ENCODE measurements around the gene PGAP1. TPM values are rescaled to one million over a fixed set of nuclear protein-coding genes. Genes with fewer than 3 reads are reported as not detected.
A peak's percentile ranks its signal among the peaks of the same experiment; 100 is the strongest.

The PGAP1 gene
- total and polyA plus RNA-seq, 8 donors: 2.3 to 11.9 (median 7.3) TPM

DNA sequence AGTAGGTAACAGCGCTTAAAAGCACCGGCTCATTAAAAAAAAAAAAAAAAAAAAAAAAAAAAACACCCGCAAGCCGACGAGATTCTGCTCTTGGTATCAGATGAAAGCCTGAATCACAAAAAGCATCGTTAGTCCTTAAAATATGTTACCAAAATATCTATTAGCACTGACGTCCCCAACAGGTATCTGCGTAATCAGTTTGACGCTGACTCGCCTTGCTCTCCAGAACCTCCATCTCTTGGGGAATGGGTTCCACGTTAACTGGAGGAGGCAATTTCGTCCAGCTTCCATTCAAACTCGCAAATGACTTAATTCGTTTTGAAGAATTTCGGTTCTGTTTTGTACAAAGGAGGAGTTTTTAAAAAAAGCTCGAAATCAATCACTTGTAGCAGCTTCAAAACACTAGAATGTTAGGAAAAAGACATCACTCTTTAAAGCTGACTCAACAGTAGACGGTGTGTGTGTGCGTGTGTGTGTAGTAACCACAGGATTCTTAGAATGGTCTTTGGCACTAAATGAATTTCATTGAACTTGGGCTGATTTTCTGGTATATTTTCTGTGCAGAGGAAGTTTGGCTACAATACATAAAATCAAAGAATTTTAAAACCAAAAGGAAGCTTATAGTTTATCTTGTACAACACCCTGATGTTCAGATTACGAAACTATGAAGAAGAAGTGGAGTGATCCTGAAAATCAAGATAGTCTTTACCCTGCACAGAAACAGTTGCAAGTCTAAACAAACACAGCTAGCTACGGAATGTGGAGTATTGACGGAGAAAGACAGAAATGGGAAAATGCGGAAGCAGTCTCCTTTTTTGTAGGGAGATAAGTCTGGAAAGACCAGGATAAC lies 1.1 kb upstream of the PGAP1 start:
- ATAC-seq (peak in 3 of 4 donors; percentile 1 to 12 (median 7)), DNase-seq (no peak), FAIRE-seq (no peak)
- Histone ChIP-seq H3K9me3 (no peaks in the 10 kb centered on the region), H3K27me3 (no peaks in the 10 kb centered on the region), H3K36me3 (no peaks in the 10 kb centered on the region), H3K4me1 (peaks cover 0 to 10% (median 7%) of the 10 kb centered on the region in 3 donors), H3K27ac (peak overlapping the region; percentile 54 to 86 (median 72)), H3K4me3 (peak overlapping the region; percentile 54 to 81 (median 64))
- intact Hi-C loops (cut with DNase I): no loop called here
- TF ChIP-seq, protein P1, sequence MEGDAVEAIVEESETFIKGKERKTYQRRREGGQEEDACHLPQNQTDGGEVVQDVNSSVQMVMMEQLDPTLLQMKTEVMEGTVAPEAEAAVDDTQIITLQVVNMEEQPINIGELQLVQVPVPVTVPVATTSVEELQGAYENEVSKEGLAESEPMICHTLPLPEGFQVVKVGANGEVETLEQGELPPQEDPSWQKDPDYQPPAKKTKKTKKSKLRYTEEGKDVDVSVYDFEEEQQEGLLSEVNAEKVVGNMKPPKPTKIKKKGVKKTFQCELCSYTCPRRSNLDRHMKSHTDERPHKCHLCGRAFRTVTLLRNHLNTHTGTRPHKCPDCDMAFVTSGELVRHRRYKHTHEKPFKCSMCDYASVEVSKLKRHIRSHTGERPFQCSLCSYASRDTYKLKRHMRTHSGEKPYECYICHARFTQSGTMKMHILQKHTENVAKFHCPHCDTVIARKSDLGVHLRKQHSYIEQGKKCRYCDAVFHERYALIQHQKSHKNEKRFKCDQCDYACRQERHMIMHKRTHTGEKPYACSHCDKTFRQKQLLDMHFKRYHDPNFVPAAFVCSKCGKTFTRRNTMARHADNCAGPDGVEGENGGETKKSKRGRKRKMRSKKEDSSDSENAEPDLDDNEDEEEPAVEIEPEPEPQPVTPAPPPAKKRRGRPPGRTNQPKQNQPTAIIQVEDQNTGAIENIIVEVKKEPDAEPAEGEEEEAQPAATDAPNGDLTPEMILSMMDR (IDR thresholded peaks at IDR 0.05): no peak
- 6 to 7% methylated on average over 22 of the region's 22 CpGs for whole genome bisulfite sequencing, 2 donors

DNA sequence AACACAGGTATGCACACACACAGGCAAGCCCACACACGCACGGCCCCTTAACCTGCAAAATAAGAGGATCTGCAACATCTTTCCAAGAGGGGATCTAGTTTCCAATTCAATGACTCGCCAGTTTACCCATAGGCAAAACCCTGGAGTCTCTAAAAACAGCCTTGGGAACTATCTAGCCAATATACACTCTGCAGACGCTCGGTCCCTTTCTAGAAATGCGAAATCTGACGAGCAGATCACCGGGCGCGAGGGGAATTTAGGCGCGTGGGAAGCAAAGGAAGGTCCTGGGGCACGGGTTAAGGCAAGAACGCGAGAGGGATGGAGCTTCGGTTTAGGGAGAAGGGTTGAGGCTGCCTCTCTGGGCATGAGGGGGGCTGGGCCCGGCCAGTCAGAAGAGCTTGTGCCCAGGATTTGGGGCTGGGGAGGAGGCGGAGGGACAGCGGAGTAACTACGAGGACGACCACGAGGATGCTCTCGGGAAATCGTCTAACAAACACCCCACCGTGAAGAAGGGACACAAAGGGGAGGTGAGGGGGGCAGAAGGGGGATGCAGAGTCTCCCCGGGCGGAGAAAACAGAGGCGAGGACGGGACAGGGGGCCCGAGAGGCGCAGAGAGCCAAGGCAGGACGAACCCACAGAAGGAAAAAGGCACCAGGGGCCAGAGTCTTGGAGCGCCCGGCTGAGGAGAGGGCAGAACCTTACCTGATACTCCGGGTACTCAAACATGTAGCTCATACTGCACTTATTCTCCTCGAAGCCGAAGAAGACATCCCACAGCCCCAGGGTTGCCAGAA lies 542 bp downstream of the PGAP1 start:
- Histone ChIP-seq H3K4me1 (peaks cover 0 to 15% (median 7%) of the 10 kb centered on the region in 3 donors), H3K27me3 (no peaks in the 10 kb centered on the region), H3K36me3 (no peaks in the 10 kb centered on the region), H3K4me3 (peak overlapping the region; percentile 54 to 81 (median 64)), H3K27ac (peak overlapping the region; percentile 54 to 86 (median 72)), H3K9me3 (no peaks in the 10 kb centered on the region)
- WGBS, 2 donors: 0 to 1% methylated on average over 37 of the region's 37 CpGs
- peak; percentile 14 to 48 (median 38) for ATAC-seq
- intact Hi-C loops (cut with DNase I): no loop called here
- TF ChIP-seq, protein P1 (IDR thresholded peaks at IDR 0.05): no peak
- FAIRE-seq: no peak
- DNase-seq: peak; percentile 8 to 65 (median 26)

DNA sequence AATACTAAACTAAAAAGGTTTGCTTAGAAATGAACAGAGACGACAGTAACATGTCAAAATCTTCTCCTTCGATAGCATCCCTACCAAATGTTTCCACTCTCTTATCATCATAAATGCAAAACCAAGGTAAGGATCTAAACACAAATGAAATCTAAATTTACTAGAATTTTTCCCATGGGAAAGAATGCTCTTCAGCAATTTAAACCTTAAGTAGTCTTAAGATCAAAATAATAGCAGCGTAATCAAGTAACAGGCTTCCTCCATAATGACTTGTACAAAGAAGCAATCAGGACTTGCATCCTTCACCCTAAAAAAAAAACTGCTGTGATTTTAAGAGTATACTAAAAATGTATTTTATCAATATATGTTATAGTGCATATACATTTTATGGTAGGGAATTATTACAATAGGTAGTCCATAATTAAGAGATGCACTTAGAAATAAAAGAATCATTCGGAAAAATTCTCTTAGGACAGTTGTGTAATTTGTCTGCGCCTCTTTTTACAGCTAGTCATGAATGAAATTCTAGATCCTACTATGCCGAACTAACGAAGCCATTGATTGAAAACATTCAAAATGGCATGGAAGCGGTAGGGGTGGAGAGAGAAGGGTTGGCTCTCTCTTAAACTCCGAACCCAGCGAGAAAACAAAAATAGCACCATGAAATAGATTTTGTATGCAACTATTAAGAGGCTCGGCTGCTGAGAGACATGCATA lies 1.3 kb downstream of the PGAP1 start:
- Histone ChIP-seq H3K27me3 (no peaks in the 10 kb centered on the region), H3K36me3 (no peaks in the 10 kb centered on the region), H3K4me3 (peak overlapping the region; percentile 54 to 81 (median 64)), H3K4me1 (peaks cover 0 to 15% (median 7%) of the 10 kb centered on the region in 3 donors), H3K27ac (peak overlapping the region in 2 of 4 donors; percentile 84 to 86), H3K9me3 (no peaks in the 10 kb centered on the region)
- TF ChIP-seq, protein P1 (IDR thresholded peaks at IDR 0.05): no peak
- intact Hi-C loops (cut with DNase I): no loop called here
- WGBS, 2 donors: 12 to 14% methylated on average over 11 of the region's 11 CpGs
- ATAC-seq (peak in 1 of 4 donors; percentile 0), DNase-seq (peak in 1 of 6 donors; percentile 22), FAIRE-seq (no peak)

DNA sequence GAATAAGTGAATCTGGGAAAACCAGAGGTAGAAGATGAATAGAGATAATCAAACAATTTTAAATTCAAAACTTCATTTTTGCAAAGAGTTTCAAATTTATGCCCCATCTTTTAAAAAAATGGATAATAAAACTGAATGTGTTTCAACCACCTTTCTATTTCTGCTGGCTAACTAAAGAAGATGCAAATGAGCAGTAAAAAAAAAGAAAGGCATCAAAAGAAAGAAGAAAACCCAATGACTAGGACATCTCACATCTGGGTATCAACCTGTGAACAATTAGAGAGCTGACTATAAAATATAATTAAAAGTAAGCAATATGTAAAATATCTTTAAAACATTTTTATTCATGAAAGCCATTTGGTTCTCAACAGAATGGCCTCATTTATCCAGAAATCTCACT lies 2.5 kb downstream of the PGAP1 start:
- TF ChIP-seq, protein P1 (IDR thresholded peaks at IDR 0.05): no peak
- FAIRE-seq (peak; percentile 67), DNase-seq (no peak), ATAC-seq (no peak)
- no peaks in the 10 kb centered on the region for H3K36me3 ChIP-seq
- H3K27me3 ChIP-seq: no peaks in the 10 kb centered on the region
- H3K4me3 ChIP-seq: peak overlapping the region in 1 of 4 donors; percentile 81
- H3K9me3 ChIP-seq: no peaks in the 10 kb centered on the region
- intact Hi-C loops (cut with DNase I): no loop called here
- H3K27ac ChIP-seq: no peak overlapping the region
- H3K4me1 ChIP-seq: peaks cover 0 to 15% (median 7%) of the 10 kb centered on the region in 3 donors
